Measurements from ENCODE around the gene FYN.

DNA sequence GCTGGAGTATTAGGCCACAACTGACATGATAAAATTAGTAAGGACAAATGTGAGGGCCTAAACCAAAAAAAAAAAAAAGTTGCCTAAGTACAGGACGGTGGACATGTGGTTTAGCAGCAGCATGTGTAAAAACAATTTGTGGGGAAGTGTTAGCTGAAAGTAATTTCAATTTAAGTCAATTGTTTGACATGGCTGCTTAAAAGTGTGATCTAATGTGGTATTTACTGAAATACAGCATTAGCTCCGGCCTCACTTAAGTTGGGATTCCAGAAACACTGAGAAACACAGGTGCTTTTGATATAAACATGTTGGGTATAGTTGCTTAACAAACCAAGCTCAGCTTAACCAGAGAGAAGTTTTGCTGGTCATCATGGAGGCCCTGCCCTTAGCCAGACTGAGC is 119.7 kb downstream of the FYN start:
- TF ChIP-seq, protein P1, sequence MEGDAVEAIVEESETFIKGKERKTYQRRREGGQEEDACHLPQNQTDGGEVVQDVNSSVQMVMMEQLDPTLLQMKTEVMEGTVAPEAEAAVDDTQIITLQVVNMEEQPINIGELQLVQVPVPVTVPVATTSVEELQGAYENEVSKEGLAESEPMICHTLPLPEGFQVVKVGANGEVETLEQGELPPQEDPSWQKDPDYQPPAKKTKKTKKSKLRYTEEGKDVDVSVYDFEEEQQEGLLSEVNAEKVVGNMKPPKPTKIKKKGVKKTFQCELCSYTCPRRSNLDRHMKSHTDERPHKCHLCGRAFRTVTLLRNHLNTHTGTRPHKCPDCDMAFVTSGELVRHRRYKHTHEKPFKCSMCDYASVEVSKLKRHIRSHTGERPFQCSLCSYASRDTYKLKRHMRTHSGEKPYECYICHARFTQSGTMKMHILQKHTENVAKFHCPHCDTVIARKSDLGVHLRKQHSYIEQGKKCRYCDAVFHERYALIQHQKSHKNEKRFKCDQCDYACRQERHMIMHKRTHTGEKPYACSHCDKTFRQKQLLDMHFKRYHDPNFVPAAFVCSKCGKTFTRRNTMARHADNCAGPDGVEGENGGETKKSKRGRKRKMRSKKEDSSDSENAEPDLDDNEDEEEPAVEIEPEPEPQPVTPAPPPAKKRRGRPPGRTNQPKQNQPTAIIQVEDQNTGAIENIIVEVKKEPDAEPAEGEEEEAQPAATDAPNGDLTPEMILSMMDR (IDR thresholded peaks at IDR 0.05): no peak
- no peak for TF ChIP-seq POLR2A (IDR thresholded peaks at IDR 0.05)

All from vagina (tissue), 2 donors.